Tibial nerve (tissue), 4 donors: ENCODE measurements around the gene BACH1.

Experiments used
- CTCF ChIP-seq, 5 experiments: fragments of 200-600 bp in 3 of 5; fragments of 450-650 bp in 2 of 5; sonication (generic) in 3 of 5; IDR thresholded peaks; one replicate each; pipeline ENCODE4 v1.5.1; 2016 to 2019; ENCODE audit warnings: antibody characterized with exemption in 5 of 5, mild to moderate bottlenecking in 3 of 5, moderate library complexity in 2 of 5
- EP300 ChIP-seq, 2 donors: sonication (generic); formaldehyde crosslinking; IDR thresholded peaks; one replicate each; pipeline ENCODE4 v1.6.1; 2017; ENCODE audit warnings: antibody characterized with exemption in 2 of 2, mild to moderate bottlenecking in 1 of 2

GRCh38 chr21:29308456-29308783 lies 9.7 kb downstream of the BACH1 start:
- no peak for TF ChIP-seq CTCF (IDR thresholded peaks at IDR 0.05)
- TF ChIP-seq EP300 (IDR thresholded peaks at IDR 0.05), result no peak
